Measurements from ENCODE around the gene GPR135. TPM values are rescaled to one million over a fixed set of nuclear protein-coding genes. Genes with fewer than 3 reads are reported as not detected.

Gene GPR135
- total and polyA plus RNA-seq, 10 of the 15 experiments (the other 5 are each of a cell fraction or from before 2014, with no cell fraction given): 0.11 to 1.1 (median 0.86) TPM

DNA sequence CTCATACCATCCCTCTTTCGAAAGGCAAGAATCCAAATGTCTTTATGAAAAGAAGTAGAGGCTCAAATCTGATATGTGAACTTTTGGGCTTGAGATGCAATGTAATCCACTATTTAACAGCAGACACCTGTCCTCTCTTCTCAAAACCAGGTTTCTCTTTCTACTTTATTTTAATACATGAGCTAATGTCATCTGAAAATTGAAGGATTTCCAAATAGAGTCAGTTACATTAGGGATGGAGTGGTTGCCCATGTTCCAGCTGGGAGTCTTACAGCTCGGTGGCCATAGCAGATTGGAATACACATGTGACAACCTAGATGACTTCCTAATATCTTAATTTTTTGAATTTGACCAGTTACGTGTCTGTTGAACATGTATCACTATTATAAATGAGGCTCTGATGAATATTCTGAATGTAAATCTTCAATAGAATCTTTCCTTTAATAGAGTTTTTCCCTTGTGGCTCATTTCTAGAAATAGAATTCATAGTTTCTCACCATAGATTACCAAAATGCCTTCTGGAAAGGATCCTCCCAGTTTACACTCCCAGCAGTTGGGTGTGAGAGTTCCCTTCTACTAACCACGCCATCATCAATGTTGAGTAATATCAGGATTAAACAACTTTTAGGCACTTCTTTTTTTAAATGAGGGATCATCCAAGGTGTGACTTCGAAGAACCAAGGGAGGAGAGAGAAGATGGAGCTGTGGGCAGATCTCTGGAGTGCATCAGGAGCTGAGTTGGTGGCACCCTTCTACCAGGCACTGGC, 49.2 kb downstream of the GPR135 start:
- no peaks in the 10 kb centered on the region for H3K27me3 ChIP-seq (replicated peaks in 1 of 2; ENCODE audit: control insufficient read depth in 2 of 2, insufficient read depth in 2 of 2, low read length in 1 of 2)
- H3K27ac ChIP-seq (ENCODE audit: control insufficient read depth, insufficient read depth): no peak overlapping the region
- no peak overlapping the region for H3K4me3 ChIP-seq
- no peak for TF ChIP-seq RB1 (IDR thresholded peaks at IDR 0.05; ENCODE audit: borderline replicate concordance)
- no peak for TF ChIP-seq SP1 (IDR thresholded peaks at IDR 0.05; ENCODE audit: low read depth, low read length)
- no peak for TF ChIP-seq POLR2AphosphoS2 (IDR thresholded peaks at IDR 0.05; ENCODE audit: low read depth, low read length)
- no peak for TF ChIP-seq TAF1 (IDR thresholded peaks at IDR 0.05; ENCODE audit: borderline replicate concordance, low read depth, low read length)
- TF ChIP-seq, protein P1, sequence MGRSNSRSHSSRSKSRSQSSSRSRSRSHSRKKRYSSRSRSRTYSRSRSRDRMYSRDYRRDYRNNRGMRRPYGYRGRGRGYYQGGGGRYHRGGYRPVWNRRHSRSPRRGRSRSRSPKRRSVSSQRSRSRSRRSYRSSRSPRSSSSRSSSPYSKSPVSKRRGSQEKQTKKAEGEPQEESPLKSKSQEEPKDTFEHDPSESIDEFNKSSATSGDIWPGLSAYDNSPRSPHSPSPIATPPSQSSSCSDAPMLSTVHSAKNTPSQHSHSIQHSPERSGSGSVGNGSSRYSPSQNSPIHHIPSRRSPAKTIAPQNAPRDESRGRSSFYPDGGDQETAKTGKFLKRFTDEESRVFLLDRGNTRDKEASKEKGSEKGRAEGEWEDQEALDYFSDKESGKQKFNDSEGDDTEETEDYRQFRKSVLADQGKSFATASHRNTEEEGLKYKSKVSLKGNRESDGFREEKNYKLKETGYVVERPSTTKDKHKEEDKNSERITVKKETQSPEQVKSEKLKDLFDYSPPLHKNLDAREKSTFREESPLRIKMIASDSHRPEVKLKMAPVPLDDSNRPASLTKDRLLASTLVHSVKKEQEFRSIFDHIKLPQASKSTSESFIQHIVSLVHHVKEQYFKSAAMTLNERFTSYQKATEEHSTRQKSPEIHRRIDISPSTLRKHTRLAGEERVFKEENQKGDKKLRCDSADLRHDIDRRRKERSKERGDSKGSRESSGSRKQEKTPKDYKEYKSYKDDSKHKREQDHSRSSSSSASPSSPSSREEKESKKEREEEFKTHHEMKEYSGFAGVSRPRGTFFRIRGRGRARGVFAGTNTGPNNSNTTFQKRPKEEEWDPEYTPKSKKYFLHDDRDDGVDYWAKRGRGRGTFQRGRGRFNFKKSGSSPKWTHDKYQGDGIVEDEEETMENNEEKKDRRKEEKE (IDR thresholded peaks at IDR 0.05): no peak
- no peak for TF ChIP-seq SREBF1 (IDR thresholded peaks at IDR 0.05; ENCODE audit: low read length)
- no TSS peak for BruUV-seq (replicated peaks)
- H2AFZ ChIP-seq (ENCODE audit: control insufficient read depth, low read depth, low read length): no peak overlapping the region
- no peaks in the 10 kb centered on the region for H4K20me1 ChIP-seq (ENCODE audit: control insufficient read depth, insufficient read depth)
- no peaks in the 10 kb centered on the region for H3K36me3 ChIP-seq (ENCODE audit: control insufficient read depth in 2 of 2, insufficient read depth in 2 of 2, low read length in 1 of 2)
- no peak overlapping the region for H3K4me2 ChIP-seq (ENCODE audit: control insufficient read depth, insufficient read depth)
- 63% methylated on average over 5 of the region's 5 CpGs for WGBS (ENCODE audit: insufficient coverage, insufficient replicate concordance, low lambda C conversion rate, missing lambda C conversion rate)
- no peak for ATAC-seq
- no peak for DNase-seq (ENCODE audit: low read depth, low spot score)
- no peak for FAIRE-seq
- intact Hi-C loops (cut with micrococcal nuclease; ENCODE audit: unreplicated experiment): no loop called here
- SMC1A ChIA-PET (ENCODE audit: uncharacterized antibody, unreplicated experiment): interaction anchor here (0.6 to 0.7 kb wide), 2 partner anchors 9 to 482 kb away, joined by 3 read pairs; no protein-coding TSS in a partner anchor
- H3K4me1 ChIP-seq (ENCODE audit: control insufficient read depth, insufficient read depth, low read length): no peaks in the 10 kb centered on the region; the same call in 1 of the 2 replicates
- in situ Hi-C loops (cut with MboI): no loop called here
- POLR2A ChIA-PET: no interaction called here
- CTCF ChIA-PET: no interaction called here
- H3K9ac ChIP-seq (ENCODE audit: control insufficient read depth, insufficient read depth, low read length): no peak overlapping the region
- RAD21 ChIA-PET (ENCODE audit: unreplicated experiment): interaction anchor here (0.7 kb wide), 1 partner anchor 286 kb away, joined by 3 read pairs; no protein-coding TSS in a partner anchor
- no peaks in the 10 kb centered on the region for H3K9me3 ChIP-seq (replicated peaks; ENCODE audit: control insufficient read depth, insufficient read depth, low read length)
- H3K79me2 ChIP-seq (ENCODE audit: control insufficient read depth, insufficient read depth, low read length): no peaks in the 10 kb centered on the region

Other genes starting within 250 kb of the GPR135 start
- gene L3HYPDH, start 19.0 kb upstream of the GPR135 start, total RNA-seq (2014; rRNA removed): 15.5 and 17.2 TPM in 2 replicates
- 11.8 and 13.4 TPM in 2 replicates for gene L3HYPDH, start 19.0 kb upstream of the GPR135 start, total RNA-seq (2014; rRNA removed; fragmentation: Illumina TruSeq; extraction: Trizol)
- 14.7 and 17.4 TPM in 2 replicates for gene L3HYPDH, start 19.0 kb upstream of the GPR135 start, total RNA-seq (2021)
- gene L3HYPDH, start 19.0 kb upstream of the GPR135 start, polyA plus RNA-seq (2011; rRNA removed): 27.8 and 41.9 TPM in 2 replicates
- 11.5 and 16.9 TPM in 2 replicates for gene L3HYPDH, start 19.0 kb upstream of the GPR135 start, polyA plus RNA-seq (2014; fragmentation: Illumina TruSeq; extraction: Trizol)
- 10 to 100 TPM; 13.5 to 19.5 TPM for gene L3HYPDH, start 19.0 kb upstream of the GPR135 start, polyA plus RNA-seq (2014; fragmentation: Nextera tagmentation; extraction: Ambion mirVana)
- gene L3HYPDH, start 19.0 kb upstream of the GPR135 start, polyA plus RNA-seq (2014; rRNA removed): 21.4 and 26.3 TPM in 2 replicates
- gene L3HYPDH, start 19.0 kb upstream of the GPR135 start, polyA plus RNA-seq (2016; fragmentation: Nextera tagmentation; extraction: Ambion mirVana): 10 to 100 TPM; 15.7 to 16.0 TPM
- gene JKAMP, start 19.1 kb upstream of the GPR135 start, total RNA-seq (2014; rRNA removed): 45.3 and 59.2 TPM in 2 replicates
- gene JKAMP, start 19.1 kb upstream of the GPR135 start, total RNA-seq (2014; rRNA removed; fragmentation: Illumina TruSeq; extraction: Trizol): 33.0 and 33.3 TPM in 2 replicates
- gene JKAMP, start 19.1 kb upstream of the GPR135 start, total RNA-seq (2021): 18.2 and 19.5 TPM in 2 replicates
- 129 and 154 TPM in 2 replicates for gene JKAMP, start 19.1 kb upstream of the GPR135 start, polyA plus RNA-seq (2011; rRNA removed)
- gene JKAMP, start 19.1 kb upstream of the GPR135 start, polyA plus RNA-seq (2014; fragmentation: Illumina TruSeq; extraction: Trizol): 45.9 and 56.2 TPM in 2 replicates
- 100 to 1,000 TPM in 1 of 2 experiments, 10 to 100 TPM in 1; 66.3 to 129 TPM for gene JKAMP, start 19.1 kb upstream of the GPR135 start, polyA plus RNA-seq (2014; fragmentation: Nextera tagmentation; extraction: Ambion mirVana)
- 34.1 and 40.3 TPM in 2 replicates for gene JKAMP, start 19.1 kb upstream of the GPR135 start, polyA plus RNA-seq (2014; rRNA removed)
- 10 to 100 TPM; 47.3 to 47.7 TPM for gene JKAMP, start 19.1 kb upstream of the GPR135 start, polyA plus RNA-seq (2016; fragmentation: Nextera tagmentation; extraction: Ambion mirVana)
- gene CCDC175, start 111.4 kb upstream of the GPR135 start, total RNA-seq (2014; rRNA removed): not detected in 2 replicates
- not detected in 2 replicates for gene CCDC175, start 111.4 kb upstream of the GPR135 start, total RNA-seq (2014; rRNA removed; fragmentation: Illumina TruSeq; extraction: Trizol)
- gene CCDC175, start 111.4 kb upstream of the GPR135 start, total RNA-seq (2021): not detected in 2 replicates
- not detected in 2 replicates for gene CCDC175, start 111.4 kb upstream of the GPR135 start, polyA plus RNA-seq (2011; rRNA removed)
- gene CCDC175, start 111.4 kb upstream of the GPR135 start, polyA plus RNA-seq (2014; fragmentation: Illumina TruSeq; extraction: Trizol): not detected in 2 replicates
- not detected for gene CCDC175, start 111.4 kb upstream of the GPR135 start, polyA plus RNA-seq (2014; fragmentation: Nextera tagmentation; extraction: Ambion mirVana)
- gene CCDC175, start 111.4 kb upstream of the GPR135 start, polyA plus RNA-seq (2014; rRNA removed): not detected in 2 replicates
- gene CCDC175, start 111.4 kb upstream of the GPR135 start, polyA plus RNA-seq (2016; fragmentation: Nextera tagmentation; extraction: Ambion mirVana): not detected

Measured in GM12878 (cell line).